ENCODE results near the gene DZIP1. TPM values are rescaled to one million over a fixed set of nuclear protein-coding genes. Genes with fewer than 3 reads are reported as not detected.

DZIP1 gene
- total RNA-seq, 1 experiment from 2014 or later: 0.17 TPM

GRCh38 chr13:95593462-95593861 lies 51.0 kb downstream of the DZIP1 start:
- CTCF ChIA-PET: no interaction called here
- no TSS peak for BruUV-seq (replicated peaks)
- RAD21 ChIA-PET (ENCODE audit: low non-redundant PET in 1 of 2, low total read pairs in 2 of 2, uncharacterized antibody in 2 of 2, unreplicated experiment in 2 of 2): no interaction called here
- DNase-seq (ENCODE audit: low read depth, low spot score) (no peak), ATAC-seq (no peak)
- Histone ChIP-seq H3K4me1 (ENCODE audit: control insufficient read depth in 1 of 2, insufficient read depth in 2 of 2, low read length in 2 of 2) (no peaks in the 10 kb centered on the region), H3K27ac (ENCODE audit: low read depth, low read length) (no peak overlapping the region), H4K20me1 (ENCODE audit: insufficient read depth) (no peaks in the 10 kb centered on the region), H3K9me3 (ENCODE audit: control insufficient read depth in 1 of 2, insufficient read depth in 1 of 2, low read depth in 1 of 2, low read length in 2 of 2) (no peaks in the 10 kb centered on the region), H3K27me3 (ENCODE audit: insufficient read depth, low read length) (no peaks in the 10 kb centered on the region), H3K4me2 (ENCODE audit: low read length) (no peak overlapping the region), H2AFZ (ENCODE audit: low read depth, low read length, poor library complexity, severe bottlenecking) (no peak overlapping the region), H3K36me3 (ENCODE audit: control insufficient read depth in 1 of 2, insufficient read depth in 2 of 2, low read length in 2 of 2) (no peaks in the 10 kb centered on the region), H3K79me2 (ENCODE audit: insufficient read depth, low read length) (no peaks in the 10 kb centered on the region), H3K9ac (ENCODE audit: low read length) (no peak overlapping the region), H3K4me3 (replicated peaks in 1 of 2; ENCODE audit: low read depth in 1 of 2, low read length in 2 of 2) (no peak overlapping the region), H3K9me2 (ENCODE audit: insufficient read depth) (no peaks in the 10 kb centered on the region)
- POLR2A ChIA-PET: no interaction called here
- intact Hi-C loops (cut with micrococcal nuclease): no loop called here
- TF ChIP-seq RAD21 (IDR thresholded peaks at IDR 0.05; ENCODE audit: low read depth): no peak
- TF ChIP-seq ZBTB33 (IDR thresholded peaks at IDR 0.05; ENCODE audit: extremely low read depth, insufficient replicate concordance, low read length): no peak
- no peak for TF ChIP-seq TCF7L2 (IDR thresholded peaks at IDR 0.05; ENCODE audit: borderline replicate concordance, extremely low read depth, insufficient read depth, insufficient read length)
- TF ChIP-seq FOSL1 (IDR thresholded peaks at IDR 0.05; ENCODE audit: low read depth): no peak
- TF ChIP-seq SP1 (IDR thresholded peaks at IDR 0.05; ENCODE audit: low read depth): no peak
- no peak for TF ChIP-seq EGR1 (IDR thresholded peaks at IDR 0.05; ENCODE audit: low read depth)
- no peak for TF ChIP-seq ATF3 (IDR thresholded peaks at IDR 0.05)
- no peak for TF ChIP-seq CBX3 (IDR thresholded peaks at IDR 0.05; ENCODE audit: low read depth)
- no peak for TF ChIP-seq EZH2phosphoT487 (IDR thresholded peaks at IDR 0.05; ENCODE audit: borderline replicate concordance)
- TF ChIP-seq REST (IDR thresholded peaks at IDR 0.05; ENCODE audit: low read depth): no peak
- TF ChIP-seq SRF (IDR thresholded peaks at IDR 0.05; ENCODE audit: low read depth): no peak
- no peak for TF ChIP-seq ELF1 (IDR thresholded peaks at IDR 0.05; ENCODE audit: borderline replicate concordance, low read depth)
- TF ChIP-seq JUND (IDR thresholded peaks at IDR 0.05): no peak
- no peak for TF ChIP-seq YY1 (IDR thresholded peaks at IDR 0.05; ENCODE audit: extremely low read depth, insufficient replicate concordance, low read depth, low read length)

All from HCT116 (cell line).